T-helper 2 cell (primary cell): ENCODE measurements around the gene CDC42BPA.
"Not testable (repeated sequence)": the region's sequence is repeated elsewhere in the genome, so short reads cannot be mapped to it uniquely, and the experiment has no call there.

Experiments used
- DNase-seq, 5 experiments: peaks; one replicate each; pipeline versions ENCODE4 v3.0.0 to v3.0.0-alpha.2; 2012 to 2022
- total RNA-seq, 2 donors: gene quantifications; one replicate each; lab custom pipeline; 2026; lab: John Stamatoyannopoulos, UW

Gene CDC42BPA, protein sequence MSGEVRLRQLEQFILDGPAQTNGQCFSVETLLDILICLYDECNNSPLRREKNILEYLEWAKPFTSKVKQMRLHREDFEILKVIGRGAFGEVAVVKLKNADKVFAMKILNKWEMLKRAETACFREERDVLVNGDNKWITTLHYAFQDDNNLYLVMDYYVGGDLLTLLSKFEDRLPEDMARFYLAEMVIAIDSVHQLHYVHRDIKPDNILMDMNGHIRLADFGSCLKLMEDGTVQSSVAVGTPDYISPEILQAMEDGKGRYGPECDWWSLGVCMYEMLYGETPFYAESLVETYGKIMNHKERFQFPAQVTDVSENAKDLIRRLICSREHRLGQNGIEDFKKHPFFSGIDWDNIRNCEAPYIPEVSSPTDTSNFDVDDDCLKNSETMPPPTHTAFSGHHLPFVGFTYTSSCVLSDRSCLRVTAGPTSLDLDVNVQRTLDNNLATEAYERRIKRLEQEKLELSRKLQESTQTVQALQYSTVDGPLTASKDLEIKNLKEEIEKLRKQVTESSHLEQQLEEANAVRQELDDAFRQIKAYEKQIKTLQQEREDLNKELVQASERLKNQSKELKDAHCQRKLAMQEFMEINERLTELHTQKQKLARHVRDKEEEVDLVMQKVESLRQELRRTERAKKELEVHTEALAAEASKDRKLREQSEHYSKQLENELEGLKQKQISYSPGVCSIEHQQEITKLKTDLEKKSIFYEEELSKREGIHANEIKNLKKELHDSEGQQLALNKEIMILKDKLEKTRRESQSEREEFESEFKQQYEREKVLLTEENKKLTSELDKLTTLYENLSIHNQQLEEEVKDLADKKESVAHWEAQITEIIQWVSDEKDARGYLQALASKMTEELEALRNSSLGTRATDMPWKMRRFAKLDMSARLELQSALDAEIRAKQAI (N-terminal part only)
- total RNA-seq, result 1.9 to 2.4 reads per million in 2 donors

DNA sequence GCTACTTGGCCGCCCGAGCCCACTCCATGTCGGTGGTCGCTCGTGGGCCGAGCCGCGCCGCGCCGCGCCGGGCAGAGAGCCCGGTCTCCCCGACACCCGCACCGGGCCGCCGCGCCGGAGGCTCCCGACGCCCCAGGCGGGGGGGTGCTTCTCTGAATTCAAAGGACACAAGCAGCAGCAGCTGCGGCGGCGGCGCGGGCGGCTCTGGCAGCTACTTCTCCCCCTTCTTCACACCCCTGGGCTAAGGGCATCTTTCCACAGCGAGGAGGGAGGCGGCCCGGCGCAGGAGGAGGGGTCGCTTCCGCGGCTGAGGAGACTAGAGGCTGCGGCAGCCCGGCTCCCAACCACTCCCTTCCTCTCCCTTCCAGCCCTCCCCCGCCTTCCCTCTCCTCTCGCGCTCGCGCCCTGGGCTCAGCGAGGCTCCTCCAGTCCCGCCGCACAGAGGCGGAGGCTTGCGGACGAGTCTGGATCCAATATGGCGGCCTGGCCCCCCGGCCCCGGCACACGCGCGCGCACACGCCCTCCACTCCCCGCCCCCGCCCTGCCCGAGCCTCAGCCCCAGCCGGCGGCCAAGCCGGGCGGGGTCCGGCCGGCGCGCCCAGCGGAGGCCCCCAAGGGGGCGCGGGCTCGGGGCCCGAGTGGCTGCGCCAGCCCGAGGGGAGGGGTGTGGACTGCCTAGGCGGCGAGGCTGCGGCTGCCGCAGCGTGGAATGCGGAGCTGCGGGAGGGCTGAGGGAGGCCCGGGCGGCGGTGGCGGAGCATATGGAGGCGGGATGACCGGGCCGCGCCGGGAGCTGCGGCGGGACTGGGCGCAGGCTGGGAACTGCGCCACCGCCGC is at the start of gene CDC42BPA:
Gene CDC42BPA, minus strand, starts transcription at position 477 of the 837 bp plus-strand sequence. CDS start 1,310 bp downstream, outside the sequence.
- peak in 2 of 5 experiments; percentile 5 to 51 for DNase-seq

DNA sequence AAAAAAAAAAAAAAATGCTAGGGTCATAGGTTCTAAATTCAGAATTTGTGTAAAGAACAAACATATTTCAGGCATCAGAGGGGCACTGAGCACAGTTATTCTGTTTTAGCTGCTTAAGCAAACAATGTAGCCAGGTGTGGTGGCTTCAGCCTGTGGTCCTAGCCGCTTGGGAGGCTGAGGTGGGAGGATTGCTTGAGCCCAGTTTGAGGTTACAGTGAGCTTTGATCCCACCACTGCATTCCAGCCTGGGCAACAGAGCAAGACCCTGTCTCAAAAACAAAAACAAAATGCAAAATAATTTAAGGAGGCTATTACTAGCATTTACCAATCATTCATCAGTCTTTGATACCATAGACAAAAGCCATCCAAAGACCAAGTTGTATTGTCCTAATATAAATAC is 49.7 kb upstream of the CDC42BPA start:
- DNase-seq, result no peak

DNA sequence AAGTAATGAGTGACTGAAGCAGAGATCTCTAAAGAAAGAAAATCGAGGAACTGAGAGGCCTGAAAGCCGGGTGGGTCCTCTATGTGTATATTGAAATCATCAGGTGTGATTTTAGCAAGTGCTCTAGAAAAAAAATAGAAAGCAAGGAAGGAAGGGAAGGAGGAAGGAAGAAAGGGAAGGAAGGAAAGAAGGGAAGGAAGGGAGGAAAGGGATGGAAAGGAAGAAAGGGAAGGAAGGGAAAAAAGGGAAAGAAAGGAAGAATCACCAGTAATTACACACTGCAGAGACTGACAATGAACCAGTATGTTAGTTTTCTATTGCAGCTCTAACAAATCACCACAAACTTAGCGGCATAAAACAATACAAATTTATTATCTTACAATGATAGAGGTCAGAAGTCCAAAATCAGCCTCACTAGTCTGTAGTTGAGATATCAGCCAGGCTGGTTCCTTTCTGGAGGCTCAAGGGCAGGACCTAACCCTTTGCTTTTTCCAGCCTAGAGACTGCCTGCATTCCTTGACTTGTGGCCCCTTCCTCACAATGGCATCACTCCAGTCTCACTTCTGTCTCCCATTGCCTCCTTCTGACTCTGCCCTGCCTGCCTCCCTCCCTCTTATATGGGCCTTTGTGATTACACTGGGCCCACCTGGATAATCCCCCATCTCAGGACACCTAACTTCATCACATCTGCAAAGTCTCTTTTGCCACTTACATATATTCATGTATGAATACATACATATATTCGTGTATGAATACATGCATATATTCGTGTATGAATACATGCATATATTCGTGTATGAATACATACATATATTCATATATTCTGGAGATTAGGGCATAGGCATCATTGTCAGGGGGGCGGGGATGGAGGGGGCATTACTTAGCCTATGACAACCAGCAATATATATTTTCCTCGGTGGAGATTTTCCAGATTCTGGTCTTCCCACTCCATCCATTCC is 47.5 kb upstream of the CDC42BPA start:
- no peak for DNase-seq

DNA sequence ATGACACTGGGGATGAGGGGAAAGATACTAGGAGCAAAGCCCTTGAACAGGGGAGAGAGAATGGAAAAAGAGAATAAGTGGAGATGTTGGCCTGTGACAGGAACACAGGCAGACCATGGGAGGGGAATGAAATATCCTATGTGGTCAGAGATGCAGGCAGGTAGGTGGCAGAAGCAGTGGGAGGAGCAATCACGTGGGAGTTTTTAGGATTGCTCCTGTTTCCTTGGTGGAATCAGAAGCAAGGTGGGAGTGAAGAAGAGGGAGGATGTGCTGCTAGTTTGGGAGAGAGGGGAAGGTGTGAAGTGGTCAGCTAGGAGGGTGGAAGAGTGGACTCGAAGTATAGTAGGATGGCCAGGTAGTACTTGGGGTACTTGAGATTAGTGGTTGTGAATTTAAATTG is 46.4 kb upstream of the CDC42BPA start:
- DNase-seq, result no peak

DNA sequence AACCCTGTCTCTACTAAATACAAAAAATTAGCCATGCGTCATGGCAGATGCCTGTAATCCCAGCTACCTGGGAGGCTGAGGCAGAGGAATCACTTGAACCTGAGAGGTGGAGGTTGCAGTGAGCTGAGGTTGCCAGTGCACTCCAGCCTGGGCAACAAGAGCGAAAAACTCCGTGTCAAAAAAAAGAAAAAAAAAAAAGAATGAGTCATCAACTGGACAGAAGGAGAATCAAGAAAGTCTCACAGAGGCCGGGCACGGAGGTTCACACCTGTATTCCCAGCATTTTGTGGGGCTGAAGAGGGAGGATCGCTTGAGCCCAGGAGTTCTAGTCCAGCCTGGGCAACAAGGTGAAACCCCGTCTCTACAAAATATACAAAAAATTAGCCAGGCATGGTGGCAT is 45.5 kb upstream of the CDC42BPA start:
- DNase-seq, result no peak

DNA sequence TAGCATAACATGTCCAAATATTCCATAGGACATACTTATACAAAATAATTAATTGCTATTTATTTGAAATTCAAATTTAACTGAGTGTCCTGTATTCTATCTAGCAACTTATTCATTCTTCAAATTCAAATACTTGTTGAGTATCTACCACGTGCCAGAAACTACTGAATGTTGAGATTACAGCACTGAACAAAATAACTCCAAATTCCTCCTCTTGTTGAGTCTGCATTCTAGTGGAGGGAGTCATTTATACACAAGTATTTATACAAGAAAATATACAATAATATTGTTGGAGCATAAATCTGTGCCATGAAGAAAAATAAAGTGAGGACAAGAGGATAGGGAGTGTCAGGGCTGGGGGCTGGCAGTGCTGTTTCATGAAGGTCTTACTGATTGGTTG is 43.7 kb upstream of the CDC42BPA start:
- DNase-seq, result no peak

DNA sequence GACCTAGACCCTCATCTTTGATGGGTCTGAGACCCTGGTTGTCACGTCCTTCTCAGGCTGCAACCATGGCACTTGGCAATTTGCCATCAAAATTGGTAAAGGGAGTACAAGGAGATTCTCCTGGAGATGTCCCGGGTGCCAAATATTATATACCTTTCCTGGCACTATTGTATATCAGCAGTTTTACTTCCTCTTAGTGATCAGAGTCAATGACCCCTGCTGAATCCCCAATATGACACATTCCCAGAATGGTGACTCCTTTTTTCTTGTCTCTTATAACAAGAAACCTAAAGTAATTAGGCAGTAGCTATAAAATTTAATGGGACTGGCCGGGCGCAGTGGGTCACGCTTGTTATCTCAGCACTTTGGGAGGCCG is 39.6 kb upstream of the CDC42BPA start:
- no peak for DNase-seq

DNA sequence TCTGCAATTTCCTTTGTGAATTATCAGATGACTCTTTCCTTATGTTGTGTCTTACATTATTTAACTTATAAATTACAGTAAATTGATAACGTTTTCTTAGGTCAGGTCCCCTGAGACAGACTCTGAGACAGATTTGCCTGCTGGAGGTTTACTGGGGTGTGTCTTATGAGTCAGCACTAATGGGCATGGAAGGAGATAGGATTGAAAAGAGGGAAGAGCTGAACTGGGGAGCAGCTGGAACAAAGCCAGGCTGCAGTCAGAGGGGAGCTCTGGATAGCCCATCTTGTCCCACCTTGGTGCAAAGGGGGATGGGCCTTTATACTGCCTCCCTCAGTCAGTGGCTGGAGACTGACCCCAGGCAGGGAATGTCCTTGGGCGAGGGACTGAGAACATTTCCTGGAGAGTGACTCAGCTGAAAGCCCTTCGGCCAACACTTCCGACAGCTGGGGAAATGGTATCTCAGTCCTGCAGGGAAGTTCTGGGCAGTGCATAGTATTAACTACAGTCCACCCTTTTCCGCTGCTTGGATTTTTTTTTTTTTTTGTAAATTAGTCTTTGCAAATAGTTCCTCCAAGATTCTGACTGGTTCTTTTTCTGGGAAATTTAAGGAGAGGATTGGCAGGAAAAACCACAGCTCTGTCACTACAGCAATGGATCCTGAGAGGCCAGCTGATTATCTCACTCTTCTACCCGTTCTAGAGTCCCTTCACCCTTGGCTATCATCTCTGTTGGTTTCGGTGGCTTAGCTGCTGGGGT is 39.1 kb upstream of the CDC42BPA start:
- no peak for DNase-seq

DNA sequence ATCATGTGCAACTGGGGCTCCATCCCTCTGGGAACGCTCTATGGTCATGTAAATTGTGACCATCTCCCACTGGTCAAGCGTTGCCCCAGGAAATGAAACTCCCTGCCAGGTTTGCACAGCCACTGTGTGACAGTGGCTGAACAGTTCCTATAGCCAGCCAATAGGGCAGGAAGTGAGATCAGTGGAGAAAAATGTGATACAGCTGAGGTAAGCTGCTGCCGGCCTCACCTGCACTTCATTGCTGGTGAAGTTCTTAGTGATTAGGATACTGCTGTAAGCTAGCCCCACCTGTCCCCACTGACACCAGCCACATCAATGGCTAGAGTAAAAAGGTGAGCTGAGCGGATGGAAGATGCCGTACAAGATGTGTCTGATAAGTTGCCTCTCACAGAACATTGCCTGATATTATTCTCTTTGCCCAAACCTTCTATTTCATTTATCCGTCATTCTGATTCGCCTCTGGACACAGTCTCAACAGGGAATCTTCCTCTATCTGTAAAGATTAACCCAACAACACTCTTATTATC is 38.4 kb upstream of the CDC42BPA start:
- no peak for DNase-seq

DNA sequence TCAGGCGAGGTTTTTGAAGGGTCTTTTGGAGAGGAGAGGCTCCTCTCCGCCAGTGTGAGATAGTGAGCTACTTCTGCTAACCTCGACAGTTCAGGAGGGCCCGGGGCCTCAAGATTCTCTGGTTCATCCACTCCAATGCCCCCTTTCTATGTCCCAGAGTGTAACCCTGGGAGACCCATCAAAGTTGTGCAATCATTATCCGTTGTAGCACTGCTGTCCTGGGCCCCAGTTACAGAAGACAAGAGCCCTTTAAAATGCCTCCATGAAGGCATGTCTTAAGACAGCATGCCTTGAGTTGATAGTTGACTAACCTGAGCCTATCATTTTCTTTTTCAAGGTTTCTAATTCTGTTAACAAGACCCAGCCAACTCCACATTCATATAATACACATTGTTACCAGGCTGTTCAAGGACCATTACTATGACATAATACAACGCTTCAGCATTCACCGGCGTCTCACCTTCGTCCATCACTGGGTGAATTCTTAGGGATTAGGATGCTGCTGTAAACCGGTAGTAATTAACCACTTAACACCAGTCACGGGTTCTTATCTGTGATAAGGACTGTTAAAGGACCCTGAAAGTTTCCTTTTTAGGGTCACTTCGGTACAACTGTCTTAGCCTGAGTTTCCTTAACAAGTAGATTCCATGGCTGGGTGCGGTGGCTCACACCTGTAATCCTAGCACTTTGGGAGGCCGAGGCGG is 37.4 kb upstream of the CDC42BPA start:
- DNase-seq, result no peak

DNA sequence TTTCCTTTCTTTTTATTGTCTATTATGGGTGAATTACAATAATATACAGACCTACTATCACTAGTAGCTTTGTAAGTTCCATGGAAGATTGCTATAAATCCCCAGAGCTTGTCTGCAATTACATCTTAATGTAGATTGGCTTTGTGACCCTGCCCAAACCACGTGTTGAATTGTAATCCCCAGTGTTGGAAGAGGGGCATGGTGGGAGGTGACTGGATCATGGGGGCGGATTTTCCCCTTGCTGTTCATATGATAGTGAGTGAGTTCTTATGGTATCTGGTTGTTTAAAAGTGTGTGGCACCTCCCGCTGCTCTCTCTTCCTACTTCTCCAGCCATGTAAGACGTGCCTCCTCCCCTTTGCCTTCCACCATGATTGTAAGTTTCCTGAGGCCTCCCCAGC is 34.9 kb upstream of the CDC42BPA start:
- no peak for DNase-seq

DNA sequence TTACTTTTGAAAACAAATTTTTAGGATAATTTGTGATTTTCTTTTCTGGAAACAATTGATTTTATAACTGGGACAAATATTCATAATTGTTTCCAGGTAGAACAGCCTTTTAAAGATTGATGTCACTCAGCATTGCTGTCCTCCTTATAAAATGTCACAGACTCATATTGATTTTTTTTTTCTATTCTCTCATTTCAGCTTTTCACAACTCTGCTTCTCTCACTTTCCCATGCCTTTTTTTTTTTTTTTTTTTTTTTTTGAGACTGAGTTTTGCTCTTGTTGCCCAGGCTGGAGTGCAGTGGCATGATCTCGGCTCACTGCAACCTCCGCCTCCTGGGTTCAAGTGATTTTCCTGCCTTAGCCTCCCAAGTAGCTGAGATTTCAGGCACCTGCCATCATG is 33.9 kb upstream of the CDC42BPA start:
- not testable (repeated sequence) for DNase-seq

DNA sequence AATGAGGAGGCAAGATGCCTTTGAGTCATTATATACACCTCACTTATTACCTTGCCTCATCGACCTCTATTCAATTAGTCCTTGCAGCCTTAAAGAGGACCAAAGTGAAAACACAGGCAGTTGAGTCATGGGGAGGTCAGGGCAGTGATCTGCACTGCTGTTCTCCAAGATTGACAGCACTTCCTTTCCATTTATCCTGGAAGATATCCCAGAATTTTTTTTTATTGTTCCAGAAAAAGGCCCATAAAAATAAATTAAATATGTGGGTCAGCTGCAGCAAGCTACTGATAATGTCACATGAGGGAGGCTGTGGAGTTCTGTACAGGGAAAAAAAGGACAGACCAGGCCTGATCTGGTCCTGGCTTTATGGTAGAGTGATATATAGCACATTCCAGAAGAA is 33.2 kb upstream of the CDC42BPA start:
- no peak for DNase-seq

DNA sequence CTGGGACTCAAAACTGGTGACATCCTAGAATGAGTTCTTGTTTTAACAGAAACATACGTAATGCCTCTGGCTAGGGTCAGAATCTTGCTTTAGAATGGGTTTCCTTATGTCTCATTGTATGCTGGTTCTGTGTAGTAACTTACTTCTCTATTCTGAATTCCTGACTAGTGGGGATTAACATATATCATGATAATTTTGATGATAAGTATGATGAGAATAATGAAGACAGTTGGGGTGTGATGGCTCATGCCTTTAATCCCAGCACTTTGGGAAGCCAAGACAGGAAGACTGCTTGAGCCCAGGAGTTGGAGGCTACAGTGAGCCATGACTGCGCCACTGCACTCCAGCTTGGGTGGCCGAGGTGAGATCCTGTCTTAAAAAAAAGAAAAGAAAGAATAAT is 31.7 kb upstream of the CDC42BPA start:
- no peak for DNase-seq

DNA sequence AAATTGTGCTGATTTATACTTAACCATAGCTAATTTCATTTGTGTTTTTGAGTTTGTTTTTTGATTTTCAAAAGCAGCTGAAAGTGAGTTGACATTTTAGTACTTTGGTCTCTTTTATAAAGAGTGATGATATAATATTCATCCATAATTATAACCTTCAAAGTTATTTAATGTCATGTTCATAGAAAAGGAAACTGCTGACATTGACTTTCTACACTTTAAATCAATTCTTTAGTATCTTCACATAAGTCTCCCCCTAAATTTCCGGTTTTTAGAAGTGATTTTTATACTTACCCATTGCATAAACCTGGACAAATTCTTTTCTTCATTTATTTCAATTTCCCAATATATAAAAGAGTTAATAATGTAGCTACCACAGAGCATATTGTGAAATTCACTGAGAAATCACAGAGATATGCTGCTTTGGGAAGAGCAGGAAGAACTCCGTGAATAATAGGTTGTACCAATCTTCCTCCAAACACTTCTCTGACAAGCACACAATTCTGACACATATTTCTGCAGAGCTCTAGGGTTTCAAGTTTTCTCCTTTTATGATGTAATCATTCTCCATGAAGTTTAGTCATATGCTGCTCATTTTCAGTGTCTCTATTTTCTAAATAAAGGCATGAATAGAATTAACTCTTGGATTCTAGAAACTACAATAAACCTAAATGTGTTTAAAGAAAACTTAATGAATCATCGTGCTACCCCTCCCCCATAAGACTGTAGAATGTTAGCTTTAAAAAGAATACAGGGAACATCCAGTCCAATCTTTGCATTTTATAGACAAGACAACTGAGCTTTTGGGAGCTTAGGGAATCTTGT is 25.6 kb upstream of the CDC42BPA start:
- no peak for DNase-seq

DNA sequence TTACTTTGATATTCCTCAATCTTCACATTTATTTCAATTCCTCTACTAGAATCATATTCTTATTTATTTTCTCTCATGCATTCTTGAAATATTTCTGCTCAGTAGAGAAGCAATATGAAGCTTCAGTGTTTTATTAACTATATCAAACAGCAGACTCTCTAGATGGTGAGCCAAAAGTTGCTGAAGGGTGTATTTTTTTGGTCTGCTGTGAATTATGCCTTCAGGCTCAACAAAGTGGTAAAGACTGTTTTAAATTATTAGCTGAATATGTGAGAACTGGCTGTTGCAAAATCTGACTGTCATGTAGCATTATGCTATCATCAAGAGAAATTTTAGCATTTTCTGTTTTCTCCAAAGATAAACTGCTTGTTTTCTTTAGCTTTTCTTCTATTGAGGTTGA is 24.9 kb upstream of the CDC42BPA start:
- no peak for DNase-seq

DNA sequence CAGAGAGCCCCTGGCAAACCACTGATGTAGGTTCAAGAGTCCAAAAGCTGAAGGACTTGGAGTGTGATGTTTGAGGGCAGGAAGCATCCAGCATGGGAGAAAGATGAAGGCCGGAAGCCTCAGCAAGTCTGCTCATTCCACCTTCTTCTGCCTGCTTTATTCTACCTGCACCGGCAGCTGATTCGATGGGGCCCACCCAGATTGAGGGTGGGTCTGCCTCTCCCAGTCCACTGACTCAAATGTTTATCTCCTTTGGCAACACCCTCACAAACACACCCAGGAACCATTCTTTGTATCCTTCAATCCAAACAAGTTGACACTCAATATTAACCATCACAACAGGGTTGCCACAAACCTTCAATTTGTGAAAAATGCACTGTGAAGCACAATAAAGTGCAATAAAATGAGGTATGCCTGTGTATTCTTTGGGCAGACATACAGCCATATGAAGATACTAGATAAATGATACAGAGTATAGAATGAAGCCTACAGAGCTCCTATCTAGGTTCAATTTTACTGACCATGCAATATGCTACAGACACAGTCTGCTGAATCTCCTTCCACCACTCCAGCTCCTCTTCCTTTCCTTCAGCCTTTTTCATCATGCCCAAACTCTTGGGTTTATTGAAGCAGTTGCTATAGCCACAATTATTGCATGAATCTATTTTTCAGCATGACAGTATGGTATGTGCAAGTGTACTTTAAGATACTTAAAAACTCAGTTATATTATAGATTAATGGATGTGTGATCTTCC is 24.0 kb upstream of the CDC42BPA start:
- no peak for DNase-seq

DNA sequence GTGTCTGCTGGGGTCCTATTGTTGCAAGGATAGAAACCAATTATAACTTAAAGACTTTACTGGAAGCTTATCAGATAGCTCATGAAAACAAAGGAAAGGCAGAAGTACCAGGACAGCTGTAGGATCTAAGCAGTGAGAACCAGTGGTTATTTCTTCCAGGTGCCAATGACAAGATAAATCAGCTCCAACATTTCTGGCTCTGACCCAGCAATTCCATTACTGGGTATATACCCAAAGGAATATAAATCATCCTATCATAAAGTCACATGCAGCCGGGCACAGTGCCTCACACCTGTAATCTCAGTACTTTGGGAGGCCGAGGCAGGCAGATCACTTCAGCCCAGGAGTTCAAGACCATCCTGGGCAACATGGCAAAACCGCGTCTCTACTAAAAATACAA is 17.8 kb upstream of the CDC42BPA start:
- not testable (repeated sequence) for DNase-seq
